Mucosa of gallbladder (tissue), 1 donor: ENCODE data around the gene ITCH. TPM values are rescaled to one million over a fixed set of nuclear protein-coding genes. Genes with fewer than 3 reads are reported as not detected.
"Not testable (repeated sequence)": the region's sequence is repeated elsewhere in the genome, so short reads cannot be mapped to it uniquely, and the experiment has no call there.

Experiments used
- DNase-seq: peaks from one replicate; pipeline ENCODE4 v3.0.0-alpha.2; 2020; ENCODE audit warnings: low spot score
- total RNA-seq: library from RNA; stranded (reverse); gene quantifications from one replicate; pipeline ENCODE4 v1.2.1, GENCODE V29; 2021
- donor health status: DM: no; HTN: no; CAD: no.

The ITCH gene
- total RNA-seq, 1 donor from 2014 or later, result 46.2 TPM

GRCh38 chr20:34377072-34377847, 14.2 kb downstream of the ITCH start:
- no peak for DNase-seq

DNA sequence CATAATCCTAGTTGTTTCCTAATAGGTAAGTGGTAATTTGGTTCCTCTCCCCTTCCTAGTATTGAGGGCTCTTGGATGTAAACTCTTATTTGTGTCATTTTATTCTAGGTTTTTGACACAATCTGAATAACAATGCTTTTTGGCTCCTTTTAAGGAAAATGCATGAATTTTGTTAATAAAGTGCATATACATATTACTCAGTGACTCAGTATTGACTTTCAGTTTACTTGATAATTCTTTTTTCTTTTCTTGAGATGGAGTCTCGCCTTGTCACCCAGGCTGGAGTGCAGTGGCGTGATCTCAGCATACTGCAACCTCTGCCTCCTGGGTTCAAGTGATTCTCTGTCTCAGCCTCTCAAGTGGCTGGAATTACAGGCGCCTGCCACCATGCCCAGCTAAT, 19.1 kb downstream of the ITCH start:
- no peak for DNase-seq

DNA sequence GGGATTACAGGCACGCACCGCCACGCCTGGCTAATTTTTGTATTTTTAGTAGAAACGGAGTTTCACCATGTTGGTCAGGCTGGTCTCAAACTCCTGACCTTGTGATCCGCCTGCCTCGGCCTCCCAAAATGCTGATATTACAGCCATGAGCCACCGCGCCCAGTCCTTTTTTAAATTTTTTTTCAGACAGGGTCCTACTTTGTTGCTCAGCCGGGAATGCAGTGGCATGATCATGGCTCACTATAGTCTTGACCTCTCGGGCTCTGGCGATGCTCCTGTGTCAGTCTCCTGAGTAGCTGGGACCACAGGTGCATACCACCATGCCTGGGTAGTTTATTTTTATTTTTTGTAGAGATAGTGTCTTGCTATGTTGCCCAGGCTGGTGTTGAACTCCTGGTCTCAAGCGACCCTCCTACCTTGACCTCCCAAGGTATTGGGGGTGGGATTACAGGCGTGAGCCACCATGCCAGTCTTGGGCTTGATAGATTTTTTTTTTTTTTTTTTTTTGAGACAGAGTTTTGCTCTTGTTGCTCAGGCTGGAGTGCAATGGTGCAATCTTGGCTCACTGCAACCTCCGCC, 19.9 kb downstream of the ITCH start:
- DNase-seq, result not testable (repeated sequence)

DNA sequence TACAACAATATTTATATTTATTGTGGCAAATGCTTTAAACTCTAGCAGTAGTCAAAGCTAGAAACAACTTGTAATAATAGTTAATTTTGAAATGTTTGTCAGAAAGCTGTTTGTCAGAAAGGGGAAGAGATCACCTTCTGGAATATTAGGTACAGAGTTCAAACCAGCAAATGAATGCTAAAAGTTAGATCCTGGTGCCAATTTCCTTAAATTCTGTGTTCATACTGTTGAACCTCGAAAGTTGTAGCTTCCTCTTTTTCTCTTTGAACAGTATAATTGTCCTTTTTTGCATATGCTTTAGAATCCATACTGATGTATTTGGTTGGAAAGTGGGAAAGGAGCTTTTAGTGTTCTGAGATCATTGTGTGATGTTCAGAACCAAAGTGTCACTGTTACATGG, 22.4 kb downstream of the ITCH start:
- DNase-seq, result no peak

GRCh38 chr20:34388000-34388399, 24.9 kb downstream of the ITCH start:
- DNase-seq, result no peak

- DNase-seq, result no peak
Measured at GRCh38 chr20:34388678-34389077, 25.6 kb downstream of the ITCH start.

- no peak for DNase-seq
Measured at GRCh38 chr20:34389206-34389953, 26.3 kb downstream of the ITCH start.

DNA sequence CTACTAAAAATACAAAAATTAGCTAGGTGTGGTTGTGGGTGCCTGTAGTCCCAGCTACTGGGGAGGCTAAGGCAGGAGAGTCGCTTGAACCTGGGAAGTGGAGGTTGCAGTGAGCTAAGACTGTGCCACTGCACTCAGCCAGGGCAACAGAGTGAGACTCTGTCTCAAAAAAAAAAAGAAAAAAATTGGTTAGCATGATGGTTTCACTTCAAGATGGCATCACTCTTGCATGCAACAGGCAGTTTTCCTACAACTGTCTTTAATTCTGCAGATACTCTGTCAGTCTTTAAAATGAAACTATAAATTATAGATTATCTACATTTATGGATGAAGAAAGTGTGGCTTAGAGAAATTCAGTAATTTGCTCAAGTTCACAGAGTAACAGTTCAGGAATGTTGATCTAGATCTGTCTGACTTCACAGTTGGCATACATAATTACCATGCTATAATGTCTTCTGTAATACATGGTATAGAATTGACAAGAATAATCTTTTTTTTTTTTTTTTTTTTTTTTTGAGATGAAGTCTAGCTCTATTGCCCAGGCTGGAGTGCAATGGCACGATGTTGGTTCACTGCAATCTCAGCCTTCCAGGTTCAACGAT, 27.0 kb downstream of the ITCH start:
- DNase-seq, result no peak

GRCh38 chr20:34396408-34396807, 33.3 kb downstream of the ITCH start:
- no peak for DNase-seq

- no peak for DNase-seq
Measured at GRCh38 chr20:34397096-34397495, 34.0 kb downstream of the ITCH start.

DNA sequence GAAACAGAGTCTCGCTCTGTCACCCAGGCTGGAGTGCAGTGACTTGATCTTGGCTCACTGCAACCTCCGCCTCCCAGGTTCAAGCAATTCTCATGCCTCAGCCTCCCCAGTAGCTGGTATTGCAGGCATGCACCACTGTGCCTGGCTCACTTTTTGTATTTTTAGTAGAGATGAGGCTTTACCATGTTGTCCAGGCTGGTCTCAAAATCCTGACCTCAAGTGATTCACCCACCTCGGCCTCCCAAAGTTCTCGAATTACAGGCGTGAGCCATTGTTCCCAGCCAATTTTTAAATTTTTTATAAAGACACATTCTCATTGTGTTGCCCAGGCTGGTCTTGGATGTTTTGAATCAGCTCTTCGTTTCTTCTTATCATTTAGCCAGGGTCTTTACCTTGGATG, 37.7 kb downstream of the ITCH start:
- DNase-seq, result not testable (repeated sequence)

DNA sequence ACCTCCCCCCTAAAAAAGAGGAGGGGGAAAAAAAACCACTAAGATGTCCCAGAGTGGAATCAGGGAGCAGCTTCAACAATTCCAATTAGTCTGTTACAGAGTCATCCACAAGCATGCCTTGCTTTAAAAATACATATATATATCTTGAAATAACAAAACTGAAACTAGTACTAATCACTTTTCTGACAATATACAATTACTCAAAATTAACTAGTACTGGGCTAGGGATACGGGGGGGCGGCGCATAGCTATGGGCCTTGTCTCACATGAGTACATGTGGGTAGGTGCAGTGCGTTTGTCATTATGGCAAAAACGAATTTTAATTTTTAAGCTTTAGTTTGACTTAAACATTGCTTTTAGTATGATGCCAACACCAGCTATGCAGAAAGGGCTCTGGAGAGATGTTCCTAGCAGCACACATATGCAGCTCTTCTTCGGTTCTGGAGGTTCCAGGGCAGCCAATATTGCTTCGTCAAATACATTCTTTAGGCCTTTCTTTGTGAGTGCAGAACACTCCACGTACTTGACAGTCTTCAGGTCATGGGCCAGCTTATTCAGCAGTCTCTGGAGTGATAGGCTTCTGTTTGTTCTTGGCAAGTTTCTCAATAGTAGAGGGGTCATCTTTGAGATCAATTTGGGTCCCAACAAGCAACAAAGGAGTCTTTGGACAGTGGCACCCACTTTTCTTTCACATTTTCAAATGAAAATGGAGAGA, 38.8 kb downstream of the ITCH start:
- DNase-seq, result no peak

- no peak for DNase-seq
Measured at GRCh38 chr20:34402461-34402860, 39.4 kb downstream of the ITCH start.

- DNase-seq, result no peak
Measured at GRCh38 chr20:34403063-34403827, 40.2 kb downstream of the ITCH start.

- DNase-seq, result no peak
Measured at GRCh38 chr20:34403908-34404307, 40.8 kb downstream of the ITCH start.

DNA sequence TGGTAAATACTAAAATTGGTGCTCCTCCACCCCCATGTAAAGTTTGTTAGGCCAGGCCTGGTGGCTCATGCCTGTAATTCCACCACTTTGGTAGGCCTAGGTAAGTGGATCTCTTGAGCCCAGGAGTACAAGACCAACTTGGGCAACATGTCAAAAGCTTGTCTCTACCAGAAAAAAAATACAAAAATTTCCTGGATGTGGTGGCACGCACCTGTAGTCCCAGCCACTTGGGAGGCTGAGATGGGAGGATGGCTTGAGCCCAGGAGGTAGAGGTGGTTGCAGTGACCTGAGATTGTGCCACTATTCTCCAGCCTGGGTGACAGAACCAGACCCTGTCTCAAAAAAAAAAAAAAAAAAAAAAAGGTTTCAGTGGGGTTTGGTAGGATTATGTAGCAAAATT, 41.7 kb downstream of the ITCH start:
- DNase-seq, result no peak

DNA sequence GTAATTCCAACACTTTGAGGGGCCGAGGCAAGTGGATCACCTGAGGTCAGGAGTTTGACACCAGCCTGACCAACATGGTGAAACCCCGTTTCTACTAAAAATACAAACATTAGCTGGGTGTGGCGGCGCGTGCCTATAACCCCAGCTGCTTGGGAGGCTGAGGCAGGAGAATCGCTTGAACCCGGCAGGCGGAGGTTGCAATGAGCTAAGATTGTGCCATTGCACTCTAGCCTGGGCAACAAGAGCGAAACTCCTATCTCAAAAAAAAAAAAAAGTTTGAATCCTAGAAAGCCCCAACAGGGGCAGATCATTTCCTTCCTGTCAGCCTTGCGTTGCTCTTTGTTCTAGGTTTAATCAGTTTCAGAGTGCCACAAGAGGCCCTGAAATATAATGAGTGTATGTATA, 42.2 kb downstream of the ITCH start:
- not testable (repeated sequence) for DNase-seq

DNA sequence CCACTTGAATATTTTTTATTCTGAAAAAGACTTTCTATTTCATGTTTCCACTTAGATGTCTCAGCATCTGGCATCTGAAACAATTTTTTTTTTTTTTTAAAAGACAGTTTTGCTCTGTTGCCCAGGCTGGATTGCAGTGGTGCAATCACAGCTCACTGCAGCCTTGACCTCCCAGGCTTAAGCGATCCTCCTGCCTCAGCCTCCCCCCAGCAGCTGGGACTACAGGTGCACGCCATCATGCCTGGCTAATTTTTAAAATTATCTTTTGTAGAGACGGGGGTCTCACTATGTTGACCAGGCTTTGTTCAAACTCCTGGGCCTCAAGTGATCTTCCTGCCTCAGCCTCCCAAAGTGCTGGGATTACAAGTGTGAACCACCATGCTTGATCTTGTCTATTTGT, 42.9 kb downstream of the ITCH start:
- not testable (repeated sequence) for DNase-seq

GRCh38 chr20:34407962-34408474, 44.9 kb downstream of the ITCH start:
- DNase-seq, result no peak

- no peak for DNase-seq
Measured at GRCh38 chr20:34410336-34410735, 47.3 kb downstream of the ITCH start.

- no peak for DNase-seq
Measured at GRCh38 chr20:34412453-34412852, 49.4 kb downstream of the ITCH start.
